GM12878 (cell line): ENCODE results near the gene CWC27. TPM values are rescaled to one million over a fixed set of nuclear protein-coding genes. Genes with fewer than 3 reads are reported as not detected.

Experiments used
- CBFB ChIP-seq: IDR thresholded peaks from 2 replicates; pipeline ENCODE4 v1.6.1; 2016; ENCODE audit warnings: antibody characterized with exemption, low read depth
- ELK1 ChIP-seq: IDR thresholded peaks from 2 replicates; pipeline ENCODE4 v1.6.1; 2012; ENCODE audit warnings: low read depth, low read length, improper control_type of control experiment
- MAX ChIP-seq: IDR thresholded peaks from 2 replicates; pipeline ENCODE4 v1.6.1; 2012; ENCODE audit warnings: low read depth, low read length, improper control_type of control experiment
- PML ChIP-seq: IDR thresholded peaks from 2 replicates; pipeline ENCODE4 v1.6.1; 2012; ENCODE audit warnings: low read length, inconsistent platforms
- POLR2AphosphoS5 ChIP-seq: IDR thresholded peaks from 2 replicates; pipeline ENCODE4 v1.6.1; 2011; ENCODE audit warnings: mild to moderate bottlenecking, low read length, inconsistent platforms
- PRDM15 ChIP-seq: fragments of 450-650 bp; formaldehyde crosslinking; IDR thresholded peaks from 2 replicates; pipeline ENCODE4 v1.4.0; 2020; ENCODE audit warnings: mild to moderate bottlenecking, moderate library complexity
- RAD21 ChIP-seq: IDR thresholded peaks from 2 replicates; pipeline ENCODE4 v1.6.1; 2011; ENCODE audit warnings: mild to moderate bottlenecking, low read depth, low read length, moderate library complexity; ENCODE audit not compliant: insufficient read depth
- ZNF687 ChIP-seq: fragments of 450-650 bp; IDR thresholded peaks from 2 replicates; pipeline ENCODE4 v1.6.1; 2017; ENCODE audit warnings: mild to moderate bottlenecking, moderate library complexity
- polyA plus RNA-seq, 11 experiments: library from polyadenylated mRNA; depleted of rRNA in 4 of 11; unstranded in 6 of 11; stranded (reverse) in 5 of 11; fragments of >200 nt; fragmentation: Nextera tagmentation in 4 of 11; fragmentation: Illumina TruSeq in 1 of 11; extraction: Ambion mirVana in 4 of 11; extraction: Trizol in 1 of 11; gene quantifications; 1 replicate in 1 of 11; 2 replicates in 10 of 11; pipeline versions ENCODE4 v1.2.1 to v1.2.3, GENCODE V29; 2011 to 2016; ENCODE audit warnings: inconsistent platforms in 2 of 11, missing spikeins in 2 of 11, low read depth in 1 of 11
- total RNA-seq, 4 experiments: library from RNA; depleted of rRNA in 3 of 4; stranded (reverse); fragments of >200 nt in 3 of 4; fragmentation: Illumina TruSeq in 1 of 4; extraction: Trizol in 1 of 4; gene quantifications; 2 replicates each; pipeline versions ENCODE4 v1.2.1 to v1.2.3, GENCODE V29; 2013 to 2021

The CWC27 gene
- total and polyA plus RNA-seq, 10 of the 15 experiments (the other 5 are each of a cell fraction or from before 2014, with no cell fraction given) = 21.7 to 61.9 (median 47.0) TPM

DNA sequence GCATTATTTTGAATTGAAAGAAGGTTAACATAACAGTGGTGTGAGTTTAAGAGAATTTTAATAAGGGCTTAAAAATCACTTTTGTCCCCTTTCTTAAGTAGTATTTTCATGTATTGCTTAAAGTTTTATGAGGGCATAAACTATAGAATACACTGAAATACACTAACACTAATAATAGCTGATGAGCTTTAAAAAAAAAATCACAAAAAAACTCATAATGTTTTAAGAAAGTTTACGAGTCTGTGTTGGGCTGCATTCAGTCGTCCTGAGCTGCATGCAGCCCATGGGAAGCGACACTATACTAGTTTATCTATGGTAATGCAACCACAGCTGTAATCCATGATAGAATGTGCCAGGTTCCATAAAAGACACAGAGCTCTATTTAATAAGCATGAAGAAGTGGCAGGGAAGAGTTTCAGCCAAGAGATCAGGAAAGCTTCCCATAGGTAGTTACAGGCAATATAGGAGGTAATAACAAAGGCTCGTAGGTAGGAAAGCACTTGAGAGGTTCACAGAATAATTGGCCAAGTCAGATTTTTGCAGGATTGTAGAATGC, 4.7 kb upstream of the CWC27 start (continued):
- TF ChIP-seq ZNF687 (no peak), PML (no peak), MAX (no peak), ELK1 (no peak), RAD21 (no peak), CBFB (no peak), POLR2AphosphoS5 (no peak), PRDM15 (no peak)
